ENCODE data around the gene CMIP.

DNA sequence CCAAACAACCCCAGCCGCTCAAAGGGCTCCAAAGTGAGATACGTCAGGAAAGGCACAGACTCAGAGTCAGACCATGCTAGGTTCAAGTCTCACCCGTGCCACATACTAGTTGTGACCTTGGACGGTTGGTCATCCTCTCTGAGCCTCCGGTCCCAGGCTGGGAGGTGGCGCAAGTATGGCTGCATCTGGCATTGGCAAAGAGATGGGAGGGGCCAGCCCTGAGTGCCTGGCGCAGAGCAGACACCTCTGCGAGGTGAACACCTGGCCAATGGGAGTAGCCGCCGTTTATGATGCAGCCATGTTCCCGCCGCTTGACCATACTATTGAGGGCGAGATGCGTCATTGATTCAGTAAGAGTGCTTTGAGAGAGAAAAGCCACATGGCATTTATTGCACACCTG is 236.7 kb downstream of the CMIP start:
- TF ChIP-seq, protein P1, sequence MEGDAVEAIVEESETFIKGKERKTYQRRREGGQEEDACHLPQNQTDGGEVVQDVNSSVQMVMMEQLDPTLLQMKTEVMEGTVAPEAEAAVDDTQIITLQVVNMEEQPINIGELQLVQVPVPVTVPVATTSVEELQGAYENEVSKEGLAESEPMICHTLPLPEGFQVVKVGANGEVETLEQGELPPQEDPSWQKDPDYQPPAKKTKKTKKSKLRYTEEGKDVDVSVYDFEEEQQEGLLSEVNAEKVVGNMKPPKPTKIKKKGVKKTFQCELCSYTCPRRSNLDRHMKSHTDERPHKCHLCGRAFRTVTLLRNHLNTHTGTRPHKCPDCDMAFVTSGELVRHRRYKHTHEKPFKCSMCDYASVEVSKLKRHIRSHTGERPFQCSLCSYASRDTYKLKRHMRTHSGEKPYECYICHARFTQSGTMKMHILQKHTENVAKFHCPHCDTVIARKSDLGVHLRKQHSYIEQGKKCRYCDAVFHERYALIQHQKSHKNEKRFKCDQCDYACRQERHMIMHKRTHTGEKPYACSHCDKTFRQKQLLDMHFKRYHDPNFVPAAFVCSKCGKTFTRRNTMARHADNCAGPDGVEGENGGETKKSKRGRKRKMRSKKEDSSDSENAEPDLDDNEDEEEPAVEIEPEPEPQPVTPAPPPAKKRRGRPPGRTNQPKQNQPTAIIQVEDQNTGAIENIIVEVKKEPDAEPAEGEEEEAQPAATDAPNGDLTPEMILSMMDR (IDR thresholded peaks at IDR 0.05; ENCODE audit: insufficient read depth, low read length, poor library complexity, severe bottlenecking) = no peak
- no peak for TF ChIP-seq EZH2phosphoT487 (conservative IDR thresholded peaks at IDR 0.05; ENCODE audit: low read length)
